GM13977 (cell line): ENCODE data around the gene TRPM2.

Source experiments
- DNase-seq: peaks from one replicate; pipeline ENCODE4 v3.0.0; 2012; ENCODE audit warnings: low spot score
- CTCF ChIP-seq: IDR thresholded peaks from 2 replicates; pipeline ENCODE4 v1.5.1; 2012; ENCODE audit warnings: mild to moderate bottlenecking, control low read depth; ENCODE audit not compliant: insufficient read depth; ENCODE audit errors: extremely low read depth, missing control alignments
- in situ Hi-C: fragments of 300-500 bp; cut with MboI; formaldehyde crosslinking; loops from one replicate; pipeline ENCODE4 v1.12.0; 2022; ENCODE audit warnings: low sequenced_read_pairs, low pct_unique_long_range_greater_than_20kb, mixed read lengths, inconsistent platforms; ENCODE audit not compliant: unreplicated experiment

Gene TRPM2

DNA sequence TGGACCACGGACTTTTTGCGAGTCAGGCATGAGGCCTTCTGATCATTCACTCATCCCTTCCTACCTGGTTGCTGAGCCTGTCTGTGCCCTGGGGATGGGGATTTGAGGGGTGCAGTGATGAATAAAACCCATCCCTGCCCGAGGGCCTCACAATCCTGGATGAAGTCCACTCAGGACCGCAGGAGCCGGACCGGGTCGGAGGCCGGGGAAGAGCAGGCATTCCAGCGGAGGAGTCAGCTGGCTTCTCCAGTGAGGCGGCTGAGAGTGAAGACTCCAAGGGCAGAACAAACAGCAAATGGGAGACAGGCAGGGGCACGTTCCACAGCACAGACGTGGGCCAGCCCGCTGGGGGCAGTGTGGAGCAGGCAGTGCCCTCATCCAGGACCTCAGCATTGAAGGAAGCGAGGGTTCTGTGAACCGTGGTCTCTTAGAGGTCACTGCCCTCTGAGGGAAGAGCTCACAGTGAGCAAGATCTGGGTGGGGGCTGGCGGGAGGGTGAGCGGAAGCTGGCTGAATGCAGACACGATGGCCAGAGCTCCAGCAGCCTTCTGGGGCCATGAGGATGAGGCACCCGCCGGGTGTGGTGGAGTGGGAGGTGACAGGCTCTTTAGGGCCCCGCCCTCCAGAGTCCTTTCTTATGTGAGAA lies 91.0 kb downstream of the TRPM2 start:
- no peak for DNase-seq
- TF ChIP-seq CTCF, result no peak
- in situ Hi-C loops, result no loop called here

GRCh38 chr21:44445145-44445812 lies 91.9 kb downstream of the TRPM2 start:
- TF ChIP-seq CTCF, result no peak
- in situ Hi-C loops, result no loop called here
- no peak for DNase-seq

GRCh38 chr21:44448651-44449131 lies 95.3 kb downstream of the TRPM2 start:
- no peak for DNase-seq
- in situ Hi-C loops, result no loop called here
- no peak for TF ChIP-seq CTCF

DNA sequence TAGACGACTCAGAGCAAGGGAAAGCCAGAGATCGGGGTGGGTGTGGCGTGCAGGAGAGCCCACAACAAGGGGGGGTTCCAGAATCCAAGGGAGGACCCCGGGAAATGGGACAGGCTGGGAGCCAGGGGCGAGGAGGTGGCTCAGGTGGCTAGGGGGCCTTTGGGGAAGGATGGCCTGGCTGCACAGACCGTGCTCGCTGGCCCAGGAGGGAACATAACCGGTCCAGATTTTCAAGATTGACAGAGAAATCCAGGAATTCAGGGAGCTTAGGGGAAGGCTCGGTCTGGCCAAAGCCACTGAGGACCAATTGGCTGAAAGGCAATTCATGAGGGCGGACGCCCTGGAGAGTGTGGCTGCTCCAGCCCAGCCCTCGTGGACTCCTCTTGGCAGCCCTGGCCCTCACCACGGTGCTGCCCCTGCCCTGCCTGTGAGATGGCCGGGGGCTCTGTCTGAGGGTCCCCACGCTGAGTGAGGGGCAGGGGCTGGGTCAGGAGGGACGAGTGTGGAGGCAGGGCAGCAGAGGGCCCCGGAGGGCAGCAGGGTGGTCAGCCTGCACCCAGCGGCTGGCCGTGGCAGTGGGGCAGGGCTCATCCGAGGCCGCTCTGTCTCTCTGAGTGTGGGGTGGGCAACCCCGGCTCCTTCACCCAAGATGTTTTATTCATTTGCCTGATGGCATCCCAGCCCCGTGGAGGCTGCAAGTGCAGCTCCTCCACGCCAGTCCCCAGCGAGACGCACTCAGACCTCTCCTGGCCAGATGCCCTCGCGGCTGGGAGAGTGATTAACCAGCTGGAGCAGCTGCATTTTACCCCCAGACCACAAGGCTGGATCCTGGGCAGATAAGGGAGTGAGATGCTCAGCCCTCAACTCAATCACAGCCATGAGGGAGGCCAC lies 96.3 kb downstream of the TRPM2 start:
- no peak for DNase-seq

GRCh38 chr21:44450402-44450801 lies 97.0 kb downstream of the TRPM2 start:
- TF ChIP-seq CTCF, result no peak
- in situ Hi-C loops, result loop anchor here (25.0 kb wide), 1 partner anchor 363 kb away; no protein-coding TSS in a partner anchor
- no peak for DNase-seq

More for the DNA sequence above, 96.3 kb downstream of the TRPM2 start:
- in situ Hi-C loops, result loop anchor here (25.0 kb wide), 1 partner anchor 362 kb away; no protein-coding TSS in a partner anchor
- no peak for TF ChIP-seq CTCF

DNA sequence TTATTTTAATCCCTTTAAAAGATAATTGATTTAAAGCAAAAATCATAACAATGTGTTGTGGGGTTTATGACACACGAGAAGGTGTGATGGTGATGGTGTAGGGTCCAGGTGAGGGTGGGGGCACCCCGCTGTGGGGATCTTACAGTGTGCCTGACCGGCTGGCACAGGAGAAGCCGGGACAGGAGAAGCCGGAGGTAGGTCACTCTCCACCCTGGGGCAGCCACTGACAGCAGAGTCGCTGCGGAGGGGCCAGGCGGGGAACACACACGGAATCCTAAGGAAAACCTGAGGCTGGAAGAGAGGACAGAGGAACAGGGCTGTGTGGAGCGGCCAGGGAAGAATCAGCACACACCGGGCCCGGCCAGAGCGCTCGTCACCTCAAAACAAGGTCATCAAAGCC lies 97.6 kb downstream of the TRPM2 start:
- in situ Hi-C loops, result loop anchor here (25.0 kb wide), 1 partner anchor 364 kb away; no protein-coding TSS in a partner anchor
- DNase-seq, result no peak
- no peak for TF ChIP-seq CTCF
